GM23338 (cell line): ENCODE data around the gene UBE2H. TPM values are rescaled to one million over a fixed set of nuclear protein-coding genes. Genes with fewer than 3 reads are reported as not detected.
A peak's percentile ranks its signal among the peaks of the same experiment; 100 is the strongest.

Experiments used
- ATAC-seq: fragments of 200-7000 bp; cut with Tn5 transposase; 3 replicates; pipeline ENCODE4 v1.9.1; 2020
- DNase-seq: peaks from one replicate; pipeline ENCODE4 v3.0.0-alpha.2; 2015; ENCODE audit warnings: low spot score
- H2AFZ ChIP-seq: fragments of 200-600 bp; sonication (generic); 2 replicates; pipeline ENCODE4 v1.8.0; 2016; ENCODE audit warnings: antibody characterized with exemption, mild to moderate bottlenecking, moderate library complexity
- H3F3A ChIP-seq: fragments of 200-600 bp; sonication (generic); replicated peaks from 2 replicates; pipeline ENCODE4 v1.8.0; 2017; ENCODE audit warnings: antibody characterized with exemption, mixed run types, low read depth
- H3K27ac ChIP-seq: fragments of 200-600 bp; sonication (generic); 2 replicates; pipeline ENCODE4 v1.6.1; 2016; ENCODE audit warnings: low read depth
- H3K27me3 ChIP-seq: fragments of 200-600 bp; sonication (generic); 2 replicates; pipeline ENCODE4 v1.8.0; 2016; ENCODE audit warnings: mild to moderate bottlenecking, mixed run types, moderate library complexity; ENCODE audit not compliant: insufficient read depth
- H3K36me3 ChIP-seq: fragments of 200-600 bp; sonication (generic); 2 replicates; pipeline ENCODE4 v1.8.0; 2016; ENCODE audit warnings: mild to moderate bottlenecking; ENCODE audit not compliant: insufficient read depth
- H3K4me1 ChIP-seq: fragments of 200-600 bp; sonication (generic); 2 replicates; pipeline ENCODE4 v1.8.0; 2016; ENCODE audit warnings: mild to moderate bottlenecking, moderate library complexity; ENCODE audit not compliant: insufficient read depth
- H3K4me2 ChIP-seq: fragments of 200-600 bp; sonication (generic); 2 replicates; pipeline ENCODE4 v1.7.1; 2017; ENCODE audit warnings: mixed run types
- H3K4me3 ChIP-seq: fragments of 200-600 bp; sonication (generic); 2 replicates; pipeline ENCODE4 v1.6.1; 2016; ENCODE audit warnings: mixed run types
- H3K79me2 ChIP-seq: fragments of 200-600 bp; sonication (generic); replicated peaks from 2 replicates; pipeline ENCODE4 v1.8.0; 2017; ENCODE audit warnings: mild to moderate bottlenecking; ENCODE audit not compliant: insufficient read depth
- H3K9me2 ChIP-seq: fragments of 200-600 bp; sonication (generic); 2 replicates; pipeline ENCODE4 v1.8.0; 2017; ENCODE audit not compliant: insufficient read depth
- H4K20me1 ChIP-seq: fragments of 200-600 bp; sonication (generic); replicated peaks from 2 replicates; pipeline ENCODE4 v1.8.0; 2017; ENCODE audit warnings: mild to moderate bottlenecking; ENCODE audit not compliant: insufficient read depth
- H3K27ac Mint-ChIP-seq: 2 replicates; pipeline ENCODE4 v1.8.0; 2020; ENCODE audit warnings: inconsistent platforms, mild to moderate bottlenecking, moderate library complexity, mixed read lengths
- H3K27me3 Mint-ChIP-seq: 3 replicates; pipeline ENCODE4 v1.8.0; 2022; ENCODE audit warnings: low read depth, mild to moderate bottlenecking, moderate library complexity, mixed read lengths, inconsistent platforms; ENCODE audit not compliant: insufficient read depth, poor library complexity
- H3K36me3 Mint-ChIP-seq: 3 replicates; pipeline ENCODE4 v1.8.0; 2021; ENCODE audit warnings: low read depth, mild to moderate bottlenecking, inconsistent platforms, moderate library complexity, mixed read lengths
- H3K4me1 Mint-ChIP-seq: 3 replicates; pipeline ENCODE4 v1.8.0; 2020; ENCODE audit warnings: mild to moderate bottlenecking, inconsistent platforms, mixed read lengths
- H3K4me3 Mint-ChIP-seq: 3 replicates; pipeline ENCODE4 v1.8.0; 2021; ENCODE audit warnings: moderate library complexity, mild to moderate bottlenecking, inconsistent platforms, mixed read lengths
- H3K9me3 Mint-ChIP-seq: 3 replicates; pipeline ENCODE4 v1.8.0; 2020; ENCODE audit warnings: moderate library complexity, mild to moderate bottlenecking, inconsistent platforms, mixed read lengths
- CREB1 ChIP-seq: fragments of 250-450 bp; sonication (Bioruptor Pico); IDR thresholded peaks from 2 replicates; pipeline ENCODE4 v1.5.0; 2020; ENCODE audit warnings: low read depth, mild to moderate bottlenecking, moderate library complexity
- EZH2 ChIP-seq: fragments of 200-600 bp; sonication (generic); IDR thresholded peaks from one replicate; pipeline ENCODE4 v1.8.0; 2017; ENCODE audit warnings: antibody characterized with exemption, mild to moderate bottlenecking, low read depth; ENCODE audit not compliant: unreplicated experiment
- EZH2phosphoT487 ChIP-seq: fragments of 200-600 bp; sonication (generic); IDR thresholded peaks from one replicate; pipeline ENCODE4 v1.8.1; 2018; ENCODE audit warnings: antibody characterized with exemption; ENCODE audit not compliant: unreplicated experiment
- JUNB ChIP-seq: IDR thresholded peaks from one replicate; pipeline ENCODE4 v1.6.1; 2016; ENCODE audit warnings: antibody characterized with exemption; ENCODE audit not compliant: unreplicated experiment
- NANOG ChIP-seq: IDR thresholded peaks from 2 replicates; pipeline ENCODE4 v1.6.1; 2016; ENCODE audit warnings: antibody characterized with exemption, borderline replicate concordance
- POLR2AphosphoS5 ChIP-seq: IDR thresholded peaks from 2 replicates; pipeline ENCODE4 v1.6.1; 2016; ENCODE audit warnings: antibody characterized with exemption, low read depth
- REST ChIP-seq: IDR thresholded peaks from one replicate; pipeline ENCODE4 v1.6.1; 2018; ENCODE audit warnings: antibody characterized with exemption; ENCODE audit not compliant: unreplicated experiment
- STAT1 ChIP-seq: IDR thresholded peaks from one replicate; pipeline ENCODE4 v1.6.1; 2016; ENCODE audit warnings: antibody characterized with exemption; ENCODE audit not compliant: unreplicated experiment
- ZNF114 ChIP-seq: fragments of 250-450 bp; sonication (Bioruptor Pico); IDR thresholded peaks from 2 replicates; pipeline ENCODE4 v1.5.0; 2020; ENCODE audit warnings: mild to moderate bottlenecking, moderate library complexity
- ZNF331 ChIP-seq: fragments of 250-450 bp; sonication (Bioruptor Pico); IDR thresholded peaks from 2 replicates; pipeline ENCODE4 v1.5.0; 2020; ENCODE audit warnings: low read depth, mild to moderate bottlenecking, moderate library complexity
- ZNF462 ChIP-seq: fragments of 250-450 bp; sonication (Bioruptor Pico); IDR thresholded peaks from 2 replicates; pipeline ENCODE4 v1.5.0; 2020; ENCODE audit warnings: mild to moderate bottlenecking, moderate library complexity
- polyA plus RNA-seq: library from polyadenylated mRNA; unstranded; fragments of >200 nt; fragmentation: Nextera tagmentation; extraction: Ambion mirVana; gene quantifications from 2 replicates; pipeline ENCODE4 v1.2.1, GENCODE V29; 2016
- total RNA-seq: library from RNA; depleted of rRNA; stranded (reverse); fragments of >200 nt; shearing (Covaris generic); gene quantifications from 2 replicates; pipeline ENCODE4 v1.2.3, GENCODE V29; 2014
- TF ChIP-seq, protein P1 (sequence below), 2 experiments: fragments of 200-600 bp in 1 of 2; sonication (generic) in 1 of 2; conservative IDR thresholded peaks; 2 replicates each; pipeline versions ENCODE4 v1.5.1 to v1.6.1; 2016 to 2017; ENCODE audit warnings: antibody characterized with exemption in 2 of 2, low read depth in 2 of 2, mild to moderate bottlenecking in 2 of 2, moderate library complexity in 1 of 2
- TF ChIP-seq, protein P2 (sequence below): IDR thresholded peaks from 2 replicates; pipeline ENCODE4 v1.6.1; 2016; ENCODE audit warnings: antibody characterized with exemption

Gene UBE2H
- total and polyA plus RNA-seq, 2 experiments from 2014 or later, result 40.8 to 86.5 TPM

DNA sequence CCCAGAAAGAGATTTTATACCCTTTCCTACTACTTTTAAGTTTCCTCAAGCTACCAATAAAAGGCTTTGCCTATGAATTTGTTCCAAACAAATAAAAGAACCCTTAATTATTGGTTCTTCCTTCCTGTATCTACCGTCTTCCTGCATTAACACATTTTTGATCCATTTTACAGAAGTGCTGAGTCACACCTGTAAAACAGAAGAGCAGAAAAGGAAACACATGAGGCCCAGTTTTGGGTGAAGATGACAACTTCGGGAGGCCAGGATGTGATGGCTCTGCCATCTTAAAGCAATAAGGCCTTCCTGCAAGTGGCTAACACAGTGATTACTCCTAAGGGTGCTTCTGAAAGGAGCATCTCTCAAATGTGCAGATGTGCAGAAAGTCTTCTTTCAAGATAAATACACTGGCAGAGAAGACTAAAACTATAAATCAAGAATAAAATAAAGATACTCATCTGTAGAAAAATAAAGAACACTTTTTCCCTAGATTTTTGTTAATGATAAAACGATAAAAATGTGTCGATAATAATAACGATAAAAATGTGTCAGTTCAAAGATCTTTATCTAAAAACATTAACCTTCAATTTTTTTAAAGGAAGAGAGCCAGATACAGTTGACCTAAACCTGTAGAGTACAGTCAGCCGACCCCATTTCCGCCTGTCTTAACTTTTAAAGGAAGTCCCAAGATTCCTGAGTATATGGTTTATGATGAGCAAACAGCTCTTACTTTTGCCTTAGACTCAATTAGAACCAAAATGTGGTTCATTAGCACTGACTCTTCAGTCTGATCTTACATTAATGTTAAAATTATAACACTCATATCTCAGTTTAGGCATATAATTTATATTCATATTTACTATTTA is 108.6 kb downstream of the UBE2H start:
- H3K4me1 Mint-ChIP-seq, result peaks cover 68% of the 10 kb centered on the region
- peak overlapping the region; percentile 14; the same call in 1 of the 2 replicates for H3K4me3 ChIP-seq
- peaks cover 18% of the 10 kb centered on the region for H3K79me2 ChIP-seq

More for the DNA sequence above, 108.6 kb downstream of the UBE2H start:
- Histone ChIP-seq H2AFZ (no peak overlapping the region), H3K4me2 (peak overlapping the region; percentile 41), H3F3A (peaks cover 4% of the 10 kb centered on the region; the same call in 1 of the 2 replicates), H4K20me1 (no peaks in the 10 kb centered on the region), H3K4me1 (peaks cover 48% of the 10 kb centered on the region), H3K27ac (peak overlapping the region; percentile 89), H3K36me3 (no peaks in the 10 kb centered on the region), H3K9me2 (no peaks in the 10 kb centered on the region), H3K27me3 (no peaks in the 10 kb centered on the region)
- ATAC-seq, result peak; percentile 29
- TF ChIP-seq POLR2AphosphoS5 (no peak), EZH2phosphoT487 (no peak), NANOG (no peak), ZNF331 (CRISPR knock-in tag) (0 out of 2 replicates have a peak, but pooled peaks have one; percentile 27), REST (no peak), JUNB (no peak), EZH2 (no peak), ZNF114 (CRISPR knock-in tag) (no peak), ZNF462 (CRISPR knock-in tag) (peak; percentile 68; the same call in 1 of the 2 replicates), STAT1 (no peak), CREB1 (no peak)
- TF ChIP-seq, protein P1, sequence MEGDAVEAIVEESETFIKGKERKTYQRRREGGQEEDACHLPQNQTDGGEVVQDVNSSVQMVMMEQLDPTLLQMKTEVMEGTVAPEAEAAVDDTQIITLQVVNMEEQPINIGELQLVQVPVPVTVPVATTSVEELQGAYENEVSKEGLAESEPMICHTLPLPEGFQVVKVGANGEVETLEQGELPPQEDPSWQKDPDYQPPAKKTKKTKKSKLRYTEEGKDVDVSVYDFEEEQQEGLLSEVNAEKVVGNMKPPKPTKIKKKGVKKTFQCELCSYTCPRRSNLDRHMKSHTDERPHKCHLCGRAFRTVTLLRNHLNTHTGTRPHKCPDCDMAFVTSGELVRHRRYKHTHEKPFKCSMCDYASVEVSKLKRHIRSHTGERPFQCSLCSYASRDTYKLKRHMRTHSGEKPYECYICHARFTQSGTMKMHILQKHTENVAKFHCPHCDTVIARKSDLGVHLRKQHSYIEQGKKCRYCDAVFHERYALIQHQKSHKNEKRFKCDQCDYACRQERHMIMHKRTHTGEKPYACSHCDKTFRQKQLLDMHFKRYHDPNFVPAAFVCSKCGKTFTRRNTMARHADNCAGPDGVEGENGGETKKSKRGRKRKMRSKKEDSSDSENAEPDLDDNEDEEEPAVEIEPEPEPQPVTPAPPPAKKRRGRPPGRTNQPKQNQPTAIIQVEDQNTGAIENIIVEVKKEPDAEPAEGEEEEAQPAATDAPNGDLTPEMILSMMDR (conservative IDR thresholded peaks at IDR 0.05; ENCODE audit: low read depth in 2 of 2), result no peak
- TF ChIP-seq, protein P2, sequence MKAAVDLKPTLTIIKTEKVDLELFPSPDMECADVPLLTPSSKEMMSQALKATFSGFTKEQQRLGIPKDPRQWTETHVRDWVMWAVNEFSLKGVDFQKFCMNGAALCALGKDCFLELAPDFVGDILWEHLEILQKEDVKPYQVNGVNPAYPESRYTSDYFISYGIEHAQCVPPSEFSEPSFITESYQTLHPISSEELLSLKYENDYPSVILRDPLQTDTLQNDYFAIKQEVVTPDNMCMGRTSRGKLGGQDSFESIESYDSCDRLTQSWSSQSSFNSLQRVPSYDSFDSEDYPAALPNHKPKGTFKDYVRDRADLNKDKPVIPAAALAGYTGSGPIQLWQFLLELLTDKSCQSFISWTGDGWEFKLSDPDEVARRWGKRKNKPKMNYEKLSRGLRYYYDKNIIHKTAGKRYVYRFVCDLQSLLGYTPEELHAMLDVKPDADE, result 0 out of 2 replicates have a peak, but pooled peaks have one; percentile 5
- Mint-ChIP-seq H3K9me3 (no peaks in the 10 kb centered on the region; the same call in 2 of the 3 replicates), H3K4me3 (peak overlapping the region; percentile 33; the same call in 2 of the 3 replicates), H3K27ac (peak overlapping the region; percentile 95), H3K36me3 (peaks cover 8% of the 10 kb centered on the region), H3K27me3 (peaks cover 2% of the 10 kb centered on the region)
- peak; percentile 40 for DNase-seq
